Upper lobe of left lung (tissue), 6 donors: ENCODE measurements around the gene ADK. TPM values are rescaled to one million over a fixed set of nuclear protein-coding genes. Genes with fewer than 3 reads are reported as not detected.

Experiments
- ATAC-seq, 2 donors: fragments of 200-7000 bp; cut with Tn5 transposase; one replicate each; pipeline ENCODE4 v1.9.1; 2022; ENCODE audit warnings: mild to moderate bottlenecking in 2 of 2, moderate library complexity in 2 of 2; ENCODE audit not compliant: low FRiP score in 2 of 2
- DNase-seq, 2 donors: peaks; one replicate each; pipeline ENCODE4 v3.0.0-alpha.2; 2019 to 2020
- H3K27ac ChIP-seq, 4 donors: fragments of 200-600 bp; sonication (generic); one replicate each; pipeline ENCODE4 v1.5.1; 2016 to 2019
- H3K27me3 ChIP-seq, 4 donors: fragments of 200-600 bp; sonication (generic); one replicate each; pipeline ENCODE4 v1.5.1; 2017 to 2019
- H3K36me3 ChIP-seq, 4 donors: fragments of 200-600 bp; sonication (generic); one replicate each; pipeline ENCODE4 v1.5.1; 2016 to 2019
- H3K4me1 ChIP-seq, 4 donors: fragments of 200-600 bp; sonication (generic); one replicate each; pipeline ENCODE4 v1.5.1; 2018 to 2019
- H3K4me3 ChIP-seq, 4 donors: fragments of 200-600 bp; sonication (generic); one replicate each; pipeline ENCODE4 v1.5.1; 2017 to 2019; ENCODE audit warnings: mild to moderate bottlenecking in 2 of 4, moderate library complexity in 1 of 4
- H3K9me3 ChIP-seq, 4 donors: fragments of 200-600 bp; sonication (generic); one replicate each; pipeline ENCODE4 v1.5.1; 2018 to 2019
- EP300 ChIP-seq, 4 donors: sonication (generic); formaldehyde crosslinking; IDR thresholded peaks; one replicate each; pipeline ENCODE4 v1.5.1; 2017; ENCODE audit warnings: antibody characterized with exemption in 4 of 4, control low read depth in 2 of 4
- POLR2A ChIP-seq, 4 donors: fragments of 450-650 bp; IDR thresholded peaks; one replicate each; pipeline ENCODE4 v1.5.1; 2016 to 2017; ENCODE audit warnings: antibody characterized with exemption in 4 of 4, mild to moderate bottlenecking in 2 of 4
- POLR2AphosphoS5 ChIP-seq, 2 donors: sonication (generic); formaldehyde crosslinking; IDR thresholded peaks; one replicate each; pipeline ENCODE4 v1.5.1; 2017; ENCODE audit warnings: antibody characterized with exemption in 2 of 2
- WGBS, 2 donors: methylation state at CpG; one replicate each; pipeline ENCODE4 v1.1.5; 2017 to 2018; 5-methylcytosine and 5-hydroxymethylcytosine counted together
- total RNA-seq, 6 donors: library from RNA; depleted of rRNA in 4 of 6; stranded (reverse); fragments of >200 nt in 4 of 6; gene quantifications; one replicate each; pipeline versions ENCODE4 v1.1.0 to v1.2.1, GENCODE V29; 2016 to 2021
- TF ChIP-seq, protein P1 (sequence below), 6 experiments: fragments of 450-650 bp in 4 of 6; fragments of 200-600 bp in 2 of 6; sonication (generic) in 2 of 6; IDR thresholded peaks; one replicate each; pipeline ENCODE4 v1.5.1; 2016 to 2019; ENCODE audit warnings: antibody characterized with exemption in 6 of 6
- donor health status: DM: no; HTN: no; CAD: no; lungs with moderate emphysema.
- donor health status: DM: no; HTN: yes; CAD: no; lungs with severe emphysema.

The ADK gene
- total RNA-seq, 6 donors from 2014 or later: 27.9 to 123 (median 48.1) TPM

GRCh38 chr10:74718208-74718607, 567.2 kb downstream of the ADK start:
- TF ChIP-seq EP300 (IDR thresholded peaks at IDR 0.05) (no peak), POLR2AphosphoS5 (IDR thresholded peaks at IDR 0.05) (no peak), POLR2A (IDR thresholded peaks at IDR 0.05) (no peak)
- TF ChIP-seq, protein P1, sequence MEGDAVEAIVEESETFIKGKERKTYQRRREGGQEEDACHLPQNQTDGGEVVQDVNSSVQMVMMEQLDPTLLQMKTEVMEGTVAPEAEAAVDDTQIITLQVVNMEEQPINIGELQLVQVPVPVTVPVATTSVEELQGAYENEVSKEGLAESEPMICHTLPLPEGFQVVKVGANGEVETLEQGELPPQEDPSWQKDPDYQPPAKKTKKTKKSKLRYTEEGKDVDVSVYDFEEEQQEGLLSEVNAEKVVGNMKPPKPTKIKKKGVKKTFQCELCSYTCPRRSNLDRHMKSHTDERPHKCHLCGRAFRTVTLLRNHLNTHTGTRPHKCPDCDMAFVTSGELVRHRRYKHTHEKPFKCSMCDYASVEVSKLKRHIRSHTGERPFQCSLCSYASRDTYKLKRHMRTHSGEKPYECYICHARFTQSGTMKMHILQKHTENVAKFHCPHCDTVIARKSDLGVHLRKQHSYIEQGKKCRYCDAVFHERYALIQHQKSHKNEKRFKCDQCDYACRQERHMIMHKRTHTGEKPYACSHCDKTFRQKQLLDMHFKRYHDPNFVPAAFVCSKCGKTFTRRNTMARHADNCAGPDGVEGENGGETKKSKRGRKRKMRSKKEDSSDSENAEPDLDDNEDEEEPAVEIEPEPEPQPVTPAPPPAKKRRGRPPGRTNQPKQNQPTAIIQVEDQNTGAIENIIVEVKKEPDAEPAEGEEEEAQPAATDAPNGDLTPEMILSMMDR (IDR thresholded peaks at IDR 0.05): no peak
- Histone ChIP-seq H3K36me3 (no peaks in the 10 kb centered on the region), H3K27ac (no peak overlapping the region), H3K4me1 (no peaks in the 10 kb centered on the region), H3K27me3 (no peaks in the 10 kb centered on the region), H3K4me3 (no peak overlapping the region), H3K9me3 (peaks cover 4 to 19% (median 15%) of the 10 kb centered on the region in 4 donors)
- WGBS, 2 donors: 96 to 100% methylated on average over 1 of the region's 1 CpG
- DNase-seq (no peak), ATAC-seq (no peak)

DNA sequence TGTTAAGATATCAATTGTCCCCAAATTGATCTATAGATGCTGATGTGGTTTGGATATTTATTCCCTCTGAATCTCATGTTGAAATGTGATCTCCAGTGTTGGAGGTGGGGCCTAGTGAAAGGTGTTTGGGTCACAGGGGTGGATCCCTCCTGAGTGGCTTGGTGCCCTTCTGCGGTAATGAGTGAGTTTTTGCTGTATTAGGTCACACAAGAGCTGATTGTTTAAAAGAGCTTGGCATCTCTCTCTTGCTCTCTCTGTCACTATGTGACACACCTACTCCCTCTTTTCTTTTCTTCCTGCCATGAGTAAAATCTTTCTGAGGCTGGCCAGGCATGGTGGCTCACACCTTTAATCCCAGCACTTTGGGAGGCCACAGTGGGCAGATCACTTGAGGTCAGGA, 577.2 kb downstream of the ADK start:
- no peaks in the 10 kb centered on the region for H3K36me3 ChIP-seq
- H3K27ac ChIP-seq: no peak overlapping the region
- H3K4me3 ChIP-seq: no peak overlapping the region
- DNase-seq: no peak
- H3K9me3 ChIP-seq: no peaks in the 10 kb centered on the region
- no peak for TF ChIP-seq POLR2A (IDR thresholded peaks at IDR 0.05)
- TF ChIP-seq EP300 (IDR thresholded peaks at IDR 0.05): no peak
- no peak for TF ChIP-seq POLR2AphosphoS5 (IDR thresholded peaks at IDR 0.05)
- TF ChIP-seq, protein P1 (IDR thresholded peaks at IDR 0.05): no peak
- H3K27me3 ChIP-seq: no peaks in the 10 kb centered on the region
- ATAC-seq: no peak
- 100% methylated on average over 1 of the region's 1 CpG for WGBS, 2 donors
- no peaks in the 10 kb centered on the region for H3K4me1 ChIP-seq

- H3K9me3 ChIP-seq: no peaks in the 10 kb centered on the region
- no peak for DNase-seq
- no peaks in the 10 kb centered on the region for H3K36me3 ChIP-seq
- H3K27me3 ChIP-seq: no peaks in the 10 kb centered on the region
- H3K4me3 ChIP-seq: no peak overlapping the region
- no peak overlapping the region for H3K27ac ChIP-seq
- TF ChIP-seq POLR2A (IDR thresholded peaks at IDR 0.05) (no peak), EP300 (IDR thresholded peaks at IDR 0.05) (no peak), POLR2AphosphoS5 (IDR thresholded peaks at IDR 0.05) (no peak)
- TF ChIP-seq, protein P1 (IDR thresholded peaks at IDR 0.05): no peak
- WGBS, 2 donors: 56 to 71% methylated on average over 3 to 4 of the region's 4 CpGs
- no peak for ATAC-seq
- no peaks in the 10 kb centered on the region for H3K4me1 ChIP-seq
These were observed 579.2 kb downstream of the ADK start for GRCh38 chr10:74730246-74730645.

DNA sequence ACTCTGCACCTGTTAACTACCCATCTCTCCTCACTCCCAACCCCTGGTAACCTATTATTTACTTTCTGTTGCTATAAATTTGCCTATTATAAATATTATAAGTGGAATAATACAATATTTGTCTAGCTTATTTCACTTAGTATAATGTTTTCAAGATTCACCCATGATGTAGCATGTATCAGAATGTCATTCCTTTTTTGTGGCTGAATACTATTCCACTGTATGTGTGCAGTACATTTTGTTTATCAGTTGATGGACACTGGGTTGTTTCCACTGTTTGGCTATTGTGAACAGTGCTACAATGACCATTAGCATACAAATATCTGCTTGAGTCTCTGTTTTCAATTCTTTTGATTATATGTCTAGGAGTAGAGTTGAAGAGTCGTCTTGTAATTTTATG, 582.6 kb downstream of the ADK start:
- Histone ChIP-seq H3K4me1 (peaks cover 0 to 7% (median 2%) of the 10 kb centered on the region in 4 donors), H3K27ac (no peak overlapping the region), H3K27me3 (no peaks in the 10 kb centered on the region), H3K9me3 (no peaks in the 10 kb centered on the region), H3K4me3 (no peak overlapping the region), H3K36me3 (no peaks in the 10 kb centered on the region)
- no peak for ATAC-seq
- WGBS, 2 donors: 97% methylated on average over 1 of the region's 1 CpG
- TF ChIP-seq EP300 (IDR thresholded peaks at IDR 0.05) (no peak), POLR2A (IDR thresholded peaks at IDR 0.05) (no peak), POLR2AphosphoS5 (IDR thresholded peaks at IDR 0.05) (no peak)
- TF ChIP-seq, protein P1 (IDR thresholded peaks at IDR 0.05): no peak
- no peak for DNase-seq

DNA sequence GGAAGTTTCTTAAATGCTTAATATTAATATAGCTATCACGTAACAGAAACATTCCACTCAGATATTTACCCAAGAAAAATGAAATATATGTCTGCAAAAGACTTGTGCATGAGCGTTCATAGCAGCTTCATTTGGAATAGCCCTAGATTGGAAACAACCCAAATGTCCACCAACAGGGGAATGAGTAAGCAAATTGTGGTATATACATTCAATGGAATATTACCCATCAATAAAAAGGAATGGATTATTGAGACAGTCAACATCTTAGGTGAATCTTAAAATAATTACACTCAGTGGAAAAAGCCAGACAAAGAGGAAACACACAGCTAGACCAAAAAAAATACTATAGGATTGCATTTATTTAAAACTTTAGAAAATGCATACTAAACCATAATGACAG, 585.0 kb downstream of the ADK start:
- 83 to 98% methylated on average over 2 of the region's 2 CpGs for WGBS, 2 donors
- no peaks in the 10 kb centered on the region for H3K36me3 ChIP-seq
- no peak overlapping the region for H3K27ac ChIP-seq
- no peak for ATAC-seq
- no peak for DNase-seq
- H3K4me1 ChIP-seq: peaks cover 0 to 13% (median 7%) of the 10 kb centered on the region in 4 donors
- no peaks in the 10 kb centered on the region for H3K27me3 ChIP-seq
- no peak overlapping the region for H3K4me3 ChIP-seq
- no peaks in the 10 kb centered on the region for H3K9me3 ChIP-seq
- no peak for TF ChIP-seq POLR2A (IDR thresholded peaks at IDR 0.05)
- TF ChIP-seq, protein P1 (IDR thresholded peaks at IDR 0.05): no peak
- no peak for TF ChIP-seq EP300 (IDR thresholded peaks at IDR 0.05)
- no peak for TF ChIP-seq POLR2AphosphoS5 (IDR thresholded peaks at IDR 0.05)
